GM21515 (cell line): ENCODE measurements around the gene SH3BGRL2.
"Not testable (repeated sequence)": the region's sequence is repeated elsewhere in the genome, so short reads cannot be mapped to it uniquely, and the experiment has no call there.

Experiments
- ATAC-seq: cut with Tn5 transposase; IDR thresholded peaks from one replicate; pipeline ENCODE4 v1.9.1; 2021; ENCODE audit not compliant: unreplicated experiment

SH3BGRL2 gene

DNA sequence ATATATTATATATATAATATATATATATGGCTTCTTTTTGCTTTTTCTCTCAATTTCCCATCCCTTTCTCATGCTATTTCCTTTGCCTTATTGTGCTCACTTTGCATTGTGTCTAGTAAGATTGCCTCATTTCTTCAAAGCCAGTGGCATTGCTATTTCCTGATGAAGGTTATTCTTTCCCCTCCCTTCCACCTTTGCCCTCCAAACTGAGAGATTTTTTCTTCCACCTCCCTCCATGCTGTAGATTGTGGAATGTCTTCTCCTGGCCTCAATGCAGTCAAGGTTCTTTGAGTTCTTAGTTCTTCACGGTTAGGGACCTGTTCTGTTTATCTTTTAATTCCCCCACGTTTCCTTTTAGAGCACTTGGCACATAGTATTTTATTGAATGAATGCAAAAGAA lies 17.2 kb downstream of the SH3BGRL2 start:
- ATAC-seq, result no peak

DNA sequence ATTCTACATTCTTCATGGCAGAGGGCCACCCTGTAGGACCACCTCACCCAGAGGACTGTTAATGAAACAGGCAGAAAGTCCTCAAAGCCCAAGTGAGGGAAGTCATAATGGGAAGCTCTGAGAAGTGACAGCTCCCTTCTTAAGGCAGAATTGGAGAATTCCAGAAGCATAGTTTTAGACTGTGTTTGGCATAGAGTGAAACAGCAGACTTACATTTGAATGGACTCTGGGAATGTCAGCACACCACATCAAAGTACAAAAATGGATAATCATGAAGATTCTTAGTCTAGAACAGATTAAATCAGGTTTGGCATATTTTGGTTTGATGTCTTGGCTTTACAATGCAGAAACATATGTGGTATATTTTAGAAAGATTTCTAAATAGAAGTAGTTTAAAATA lies 17.9 kb downstream of the SH3BGRL2 start:
- no peak for ATAC-seq

DNA sequence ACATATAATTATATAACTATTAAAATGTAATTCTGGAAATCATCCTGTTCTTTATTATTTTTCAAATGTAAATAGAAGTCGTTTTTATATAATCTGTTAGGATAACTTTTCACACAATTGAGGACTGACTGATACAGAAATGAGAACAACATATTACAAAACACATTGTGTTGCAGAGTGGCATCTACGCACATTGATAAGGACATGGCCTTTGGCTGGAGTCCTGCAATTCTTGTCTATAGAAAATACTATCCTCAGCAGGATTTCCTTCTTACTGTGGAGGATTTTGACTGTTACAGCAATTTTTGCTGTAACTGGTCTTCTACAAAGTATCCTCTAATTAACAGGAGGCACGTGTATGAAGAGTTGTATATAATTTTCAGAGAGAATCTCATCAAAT lies 19.8 kb downstream of the SH3BGRL2 start:
- ATAC-seq, result no peak

DNA sequence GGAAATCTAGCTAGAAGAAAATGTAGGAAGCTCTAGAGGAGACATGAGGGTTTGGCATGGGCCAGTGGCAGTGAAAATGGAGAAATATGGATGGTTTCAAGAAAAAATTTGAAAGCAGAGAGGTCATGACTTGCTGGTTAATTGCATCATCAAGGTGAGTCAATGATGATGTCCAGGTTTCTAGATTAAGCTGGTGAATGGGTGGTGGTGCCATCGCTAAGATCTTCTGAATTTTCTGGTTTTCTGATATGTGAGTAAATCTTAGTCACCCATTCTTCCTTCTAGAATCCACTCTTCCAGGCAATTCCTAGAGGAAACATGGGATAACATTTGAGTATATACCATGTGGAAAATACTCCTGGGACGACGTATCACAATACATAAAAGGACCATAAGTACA lies 25.0 kb downstream of the SH3BGRL2 start:
- ATAC-seq, result no peak

DNA sequence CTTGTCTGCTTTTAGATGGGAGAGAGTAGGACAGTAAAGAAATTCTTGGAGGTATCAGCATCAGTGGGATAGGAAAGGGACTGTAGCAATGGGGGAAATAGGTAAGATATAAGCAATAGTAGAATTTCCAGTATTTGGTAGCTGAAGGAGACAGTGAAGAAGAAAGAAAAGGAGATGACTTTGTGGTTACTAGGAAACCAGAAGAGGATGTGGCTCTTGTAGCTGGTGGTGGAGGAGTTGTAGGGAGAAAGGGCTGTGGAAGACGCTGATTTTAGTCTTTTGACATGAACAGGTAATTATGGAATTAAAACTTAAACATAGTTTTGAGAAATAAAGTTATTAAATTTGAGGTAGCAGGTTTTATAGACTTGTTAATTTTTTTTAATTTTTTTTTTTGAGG lies 26.1 kb downstream of the SH3BGRL2 start:
- ATAC-seq, result no peak

DNA sequence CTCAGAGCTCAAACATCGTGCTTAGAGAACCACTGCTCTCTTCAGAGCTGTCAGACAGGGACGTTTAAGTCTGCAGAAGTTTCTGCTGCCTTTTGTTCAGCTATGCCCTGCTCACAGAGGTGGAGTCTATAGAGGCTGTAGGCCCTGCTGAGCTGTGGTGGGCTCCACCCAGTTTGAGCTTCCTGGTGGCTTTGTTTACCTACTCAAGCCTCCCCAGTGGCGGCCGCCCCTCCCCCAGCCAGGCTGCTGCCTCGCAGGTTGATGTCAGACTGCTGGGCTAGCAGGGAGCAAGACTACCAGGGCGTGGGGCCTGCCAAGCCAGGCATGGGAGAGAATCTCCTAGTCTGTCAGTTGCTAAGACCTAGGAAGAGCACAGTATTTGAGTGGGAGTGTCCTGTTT lies 32.5 kb downstream of the SH3BGRL2 start:
- ATAC-seq, result not testable (repeated sequence)

DNA sequence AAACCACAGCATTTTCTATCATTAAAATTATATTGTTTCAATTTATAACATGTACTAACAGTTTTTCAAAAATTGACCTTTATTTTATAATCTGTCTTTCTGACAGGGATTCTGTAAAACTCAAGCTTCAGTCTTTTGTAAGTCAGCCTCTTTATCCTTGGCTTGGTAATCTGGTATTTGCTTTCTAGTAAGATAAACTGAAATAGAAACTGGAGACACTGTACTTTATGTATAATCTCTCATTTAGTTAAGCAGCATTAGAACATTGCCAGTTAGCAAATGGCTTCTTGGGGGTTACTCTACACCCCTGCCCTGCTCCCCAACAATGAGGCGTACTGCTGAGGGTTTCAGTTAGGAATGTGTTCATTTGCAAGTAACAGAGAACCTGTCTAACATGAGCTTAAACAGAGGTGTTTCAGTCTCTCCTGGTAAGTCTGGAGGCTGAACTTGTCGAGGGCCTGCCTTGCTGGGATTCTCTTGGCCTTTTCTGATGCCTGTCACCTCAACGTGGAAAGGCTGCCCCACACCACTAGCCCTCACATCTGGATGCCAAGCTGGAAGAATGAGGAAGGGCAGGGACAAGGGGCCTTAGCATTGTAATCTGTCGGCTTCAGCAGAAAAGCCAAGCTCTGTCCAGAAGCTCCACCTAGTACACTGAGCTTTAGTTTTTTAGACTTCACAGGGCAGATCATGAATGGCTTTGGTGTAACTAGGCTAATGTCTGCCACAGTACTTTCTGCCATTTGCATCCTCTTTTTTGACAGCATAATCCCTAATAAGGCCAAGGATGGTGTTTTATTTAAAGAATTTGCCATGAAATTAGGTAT lies 34.8 kb downstream of the SH3BGRL2 start:
- no peak for ATAC-seq

DNA sequence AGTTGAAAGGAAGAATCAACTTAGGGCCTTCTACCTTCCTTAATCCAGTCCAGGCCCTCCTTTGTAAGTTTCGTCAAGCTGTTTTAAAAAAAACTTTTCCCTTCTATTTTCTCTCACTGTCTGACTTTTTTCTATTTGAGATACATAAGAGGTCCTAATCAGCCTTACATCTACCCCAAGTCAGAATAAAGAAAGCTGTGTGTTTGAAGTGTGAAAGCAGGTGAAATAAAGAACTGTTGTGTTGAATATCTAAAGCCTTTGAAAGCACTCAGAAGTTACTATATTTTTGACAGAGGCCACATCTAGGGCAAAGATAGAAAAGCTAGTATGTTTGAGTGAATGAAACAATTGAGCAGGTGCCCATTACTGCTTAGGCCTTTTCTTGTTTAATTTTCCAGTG lies 35.5 kb downstream of the SH3BGRL2 start:
- ATAC-seq, result no peak

DNA sequence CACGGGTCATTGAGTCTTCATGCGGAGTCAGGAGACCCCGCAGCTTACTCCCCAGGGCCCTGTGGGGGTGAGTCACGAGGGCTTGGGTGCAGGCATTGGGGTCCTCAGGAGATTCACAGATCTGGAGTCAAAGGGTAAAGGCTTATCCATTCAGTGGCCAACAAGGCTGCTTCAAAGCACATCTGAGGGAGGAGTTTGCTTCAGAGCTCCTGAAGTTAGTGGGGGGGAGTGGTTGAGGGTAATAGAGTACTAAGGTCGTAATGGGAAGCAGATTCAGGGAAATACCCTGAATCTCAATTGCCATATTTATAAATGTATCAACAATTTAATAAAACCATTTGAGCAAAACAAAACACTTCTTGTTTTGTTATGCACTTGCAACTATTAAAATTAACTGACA lies 37.3 kb downstream of the SH3BGRL2 start:
- peak; percentile 27 for ATAC-seq

DNA sequence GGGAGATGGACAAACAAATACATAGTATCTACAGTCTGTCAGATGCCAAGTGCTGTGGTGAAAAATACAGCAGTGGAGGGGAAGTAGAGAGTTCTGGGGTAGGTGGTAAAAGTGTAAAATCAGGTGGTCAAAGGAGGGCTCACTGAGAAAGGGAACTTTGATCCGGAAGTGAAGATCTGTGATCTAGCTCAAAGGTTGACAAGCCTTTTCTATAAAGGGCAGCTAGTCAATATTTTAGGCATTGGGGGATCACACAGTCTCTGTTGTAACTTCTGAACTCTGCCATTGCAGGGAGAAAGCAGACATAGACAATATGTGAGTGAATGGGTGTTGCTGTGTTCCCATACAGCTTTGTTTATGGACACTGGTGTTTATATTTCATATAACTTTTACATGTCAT lies 38.6 kb downstream of the SH3BGRL2 start:
- ATAC-seq, result no peak

DNA sequence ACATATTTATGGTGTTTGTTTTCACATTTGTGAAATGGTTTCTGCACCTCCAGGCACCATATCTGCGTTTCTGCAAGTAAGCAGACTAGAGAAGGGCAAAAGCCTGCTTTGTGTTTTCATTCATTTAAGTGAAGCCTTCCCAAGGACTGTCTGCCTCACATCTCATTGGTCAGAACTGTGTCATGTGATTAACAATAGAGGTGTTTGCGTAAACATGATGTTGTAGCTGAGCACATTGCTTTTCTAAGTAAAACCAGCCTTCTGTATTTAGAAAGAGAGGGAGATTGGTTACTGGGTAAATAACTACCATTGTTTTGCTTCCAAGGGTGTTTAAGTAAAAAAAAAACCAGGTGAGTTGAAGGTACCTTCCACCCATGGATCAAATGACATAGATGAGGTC lies 39.7 kb downstream of the SH3BGRL2 start:
- ATAC-seq, result no peak

DNA sequence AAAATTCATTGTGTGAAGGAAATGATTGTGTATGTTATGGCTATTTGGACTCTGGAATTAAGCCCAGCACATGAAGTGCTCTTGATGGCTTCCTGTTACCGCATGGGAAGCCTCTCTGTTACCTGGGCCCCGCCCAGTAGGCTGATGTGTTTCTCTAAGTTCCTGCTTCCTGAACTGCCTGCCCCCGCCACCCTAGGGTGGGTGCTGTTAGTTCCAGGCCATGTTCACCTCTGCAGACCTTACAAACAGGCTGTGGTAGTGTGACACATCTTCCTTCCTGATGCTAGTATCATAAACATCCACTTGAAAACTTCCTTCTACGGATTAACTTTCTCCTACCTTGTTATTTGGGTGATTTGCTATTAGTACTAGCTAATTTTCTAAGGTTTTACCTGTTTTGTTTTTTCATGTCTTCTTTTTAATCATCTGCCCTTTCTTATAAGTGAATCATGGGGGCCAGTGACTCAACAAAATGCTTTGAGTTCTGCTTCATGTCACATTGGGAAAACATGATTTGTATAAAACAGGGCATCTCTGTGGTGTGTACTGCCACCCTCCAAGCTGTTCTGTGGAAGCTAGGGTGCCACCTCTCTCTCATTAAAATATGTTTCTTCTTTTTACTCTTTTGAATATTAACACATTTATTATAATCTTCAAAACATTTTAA lies 40.6 kb downstream of the SH3BGRL2 start:
- no peak for ATAC-seq

DNA sequence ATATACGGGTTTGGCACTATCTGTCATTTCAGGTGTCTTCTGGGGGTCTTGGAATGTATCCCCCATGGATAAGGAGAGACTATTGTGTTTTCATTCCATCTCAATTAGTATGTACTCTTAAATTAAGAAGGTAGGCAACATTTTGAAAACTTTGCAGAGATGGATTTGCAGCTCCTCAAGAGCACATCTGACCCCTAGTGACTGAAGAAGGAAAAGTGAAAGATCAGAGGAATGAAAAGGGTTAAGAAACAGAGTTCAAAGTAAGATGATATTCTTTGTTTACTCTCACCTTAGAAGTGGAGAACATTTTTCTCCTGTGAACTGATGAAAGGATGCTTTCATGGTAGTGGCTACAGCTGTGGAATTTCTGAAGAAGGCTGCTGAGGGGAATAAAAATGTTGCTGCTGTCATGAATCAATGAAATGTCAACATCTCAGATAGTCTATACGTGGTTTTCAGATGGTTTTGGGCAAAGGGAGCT lies 41.5 kb downstream of the SH3BGRL2 start:
- ATAC-seq, result no peak

DNA sequence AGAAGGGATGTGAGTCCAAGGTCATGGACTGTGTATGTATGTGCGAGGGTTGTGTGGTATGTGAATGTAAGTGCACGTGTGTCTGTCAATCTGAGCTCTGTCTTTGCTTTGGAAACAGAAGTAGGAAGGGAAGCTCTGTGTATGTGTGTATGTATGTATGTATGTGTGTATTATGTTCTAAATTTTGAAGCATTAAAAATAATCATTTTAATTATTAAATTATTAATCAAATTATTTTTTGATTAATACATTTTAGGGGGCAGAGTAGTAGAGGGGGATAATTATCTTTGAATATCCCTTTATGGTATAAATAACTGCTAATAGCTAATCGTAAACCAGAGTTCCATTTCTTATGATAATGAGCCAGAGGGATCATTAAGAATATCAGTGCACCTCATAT lies 42.8 kb downstream of the SH3BGRL2 start:
- ATAC-seq, result no peak

DNA sequence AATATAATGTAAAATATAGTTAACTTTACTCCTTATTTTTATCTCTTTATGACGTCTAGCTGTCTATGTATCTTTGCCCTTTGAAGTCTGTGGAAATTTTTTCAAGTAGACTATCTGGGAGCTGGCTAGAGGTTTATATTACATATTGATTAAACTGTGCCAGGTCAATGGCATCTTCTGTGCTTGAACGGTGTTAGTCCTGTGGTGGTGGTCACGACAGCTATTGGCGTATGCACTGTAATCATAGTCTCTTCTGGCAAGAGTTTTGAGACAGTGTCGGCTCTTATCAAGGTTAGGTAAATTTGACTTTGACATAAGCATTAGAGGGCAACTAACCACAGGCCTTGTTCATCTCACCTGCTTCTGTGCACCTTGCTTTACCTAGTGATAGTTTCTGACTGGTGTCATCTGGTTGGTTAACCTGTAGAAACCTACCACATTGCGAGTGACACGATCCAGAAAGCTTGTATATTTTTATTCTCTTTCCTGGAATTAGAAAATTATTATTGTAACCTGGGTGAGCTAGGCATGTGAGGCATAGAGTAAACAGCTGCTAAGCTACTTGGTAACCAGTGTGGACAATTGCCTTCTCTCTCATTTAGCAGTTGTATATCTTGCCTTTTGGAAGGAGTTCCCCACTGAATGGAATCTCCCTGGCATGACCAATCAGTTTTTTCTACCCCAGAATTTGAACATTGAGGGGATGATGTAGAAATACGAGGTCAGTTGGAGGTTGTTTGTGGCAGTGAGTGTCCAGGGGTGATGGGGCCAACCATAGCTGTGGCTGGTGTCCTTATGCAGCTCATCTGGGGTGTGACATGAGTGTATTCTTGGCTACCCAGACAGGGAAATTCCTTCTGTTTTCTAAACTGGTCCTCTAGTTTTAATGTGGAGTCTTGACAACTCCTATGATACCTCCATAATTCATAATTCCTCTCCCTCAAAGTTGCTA lies 45.9 kb downstream of the SH3BGRL2 start:
- no peak for ATAC-seq

DNA sequence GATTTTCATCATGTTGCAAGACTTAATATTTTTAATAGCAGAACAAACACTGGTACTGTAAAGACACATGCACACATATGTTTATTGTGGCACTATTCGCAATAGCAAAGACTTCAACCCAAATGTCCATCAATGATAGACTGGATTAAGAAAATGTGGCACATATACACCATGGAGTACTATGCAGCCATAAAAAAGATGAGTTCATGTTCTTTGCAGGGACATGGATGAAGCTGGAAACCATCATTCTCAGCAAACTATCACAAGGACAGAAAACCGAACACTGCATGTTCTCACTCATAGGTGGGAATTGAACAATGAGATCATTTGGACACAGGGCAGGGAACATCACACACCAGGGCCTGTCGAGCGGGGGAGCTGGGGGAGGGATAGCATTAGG lies 51.6 kb downstream of the SH3BGRL2 start:
- ATAC-seq, result not testable (repeated sequence)

DNA sequence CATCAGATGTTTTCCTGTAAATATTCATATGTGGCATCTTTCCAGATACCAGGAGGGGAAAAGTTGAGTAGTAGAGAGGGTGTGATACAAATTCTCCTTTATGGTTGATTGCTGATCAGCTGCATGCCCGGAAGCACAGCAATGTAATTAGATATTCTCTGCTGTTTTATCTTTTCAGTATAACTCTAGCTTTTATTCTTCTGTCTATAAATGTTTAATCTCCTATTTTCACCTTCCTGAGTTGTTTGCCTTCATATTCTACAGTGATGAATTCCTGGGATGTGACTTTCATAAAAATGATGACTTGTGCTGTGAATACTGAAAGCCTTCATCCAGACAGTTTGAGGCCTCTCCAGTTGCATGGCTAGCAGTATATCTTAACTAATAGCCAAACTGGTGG lies 53.7 kb downstream of the SH3BGRL2 start:
- ATAC-seq, result no peak

DNA sequence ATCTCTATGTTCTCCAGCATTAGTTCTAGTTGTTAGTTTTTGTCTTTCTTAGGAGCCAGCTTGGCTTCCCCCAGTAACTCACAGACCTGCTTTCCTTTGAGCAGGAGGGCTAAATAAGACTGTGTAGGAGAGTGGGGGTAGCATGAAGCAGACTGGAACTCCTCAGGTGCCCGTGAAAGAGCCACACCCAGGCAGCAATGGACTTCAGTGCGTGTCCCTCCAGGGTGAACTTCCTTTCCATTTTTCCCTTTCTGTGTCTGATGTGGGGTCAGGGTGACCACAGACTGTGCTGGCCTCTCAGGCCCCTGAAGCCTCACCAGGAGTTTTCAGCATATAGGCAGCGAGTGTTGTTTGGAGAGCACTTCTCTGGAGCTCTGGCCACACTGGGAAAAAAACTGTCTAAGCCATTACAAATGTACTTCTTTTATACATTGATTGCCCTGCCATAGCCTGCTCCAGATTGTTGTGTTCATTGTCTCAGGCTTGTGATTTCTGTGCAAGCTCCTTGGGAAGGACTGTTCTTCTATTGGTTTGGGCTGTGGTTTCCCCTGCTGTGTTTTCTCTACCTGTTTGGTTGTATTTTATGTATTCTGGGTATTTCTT lies 55.7 kb downstream of the SH3BGRL2 start:
- no peak for ATAC-seq

DNA sequence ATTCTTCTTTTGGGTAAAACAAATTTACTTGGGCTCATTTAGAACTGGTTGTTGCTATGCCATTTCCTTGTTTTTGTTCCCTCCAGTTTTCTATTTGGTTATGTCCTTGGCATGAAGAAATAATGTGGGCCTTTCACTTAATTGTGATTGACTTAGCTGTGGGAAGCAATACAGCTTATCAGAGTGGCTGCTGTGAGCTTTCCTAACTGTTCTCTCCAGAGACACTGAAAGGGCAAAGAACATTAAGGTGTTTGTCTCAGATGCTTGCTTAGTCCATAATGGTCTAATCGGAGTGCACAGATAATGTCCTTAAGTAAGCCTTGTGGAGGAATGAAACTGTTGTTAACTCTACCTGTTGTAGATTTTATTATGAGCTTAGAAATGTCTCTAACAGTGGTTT lies 56.6 kb downstream of the SH3BGRL2 start:
- ATAC-seq, result no peak

DNA sequence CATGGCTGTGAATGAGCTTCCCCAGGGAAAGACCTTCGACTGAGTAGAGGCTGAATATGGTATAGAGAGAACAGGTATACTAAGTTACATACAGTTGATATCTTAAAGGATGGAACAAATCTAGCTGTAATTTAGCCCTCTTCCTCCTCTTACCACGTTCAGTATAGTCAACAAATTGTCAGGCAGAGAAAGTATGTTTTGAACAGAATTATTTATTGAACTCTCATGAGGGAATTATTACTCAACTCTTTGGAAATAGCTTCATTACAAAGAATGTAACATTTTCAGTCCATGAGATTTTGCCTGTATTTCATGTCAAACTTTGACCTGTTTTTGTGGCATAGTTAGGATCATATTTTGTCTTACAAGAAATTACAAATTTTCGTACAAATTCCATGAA lies 63.0 kb downstream of the SH3BGRL2 start:
- ATAC-seq, result no peak
